K562 (cell line): Measurements from ENCODE around the gene MLYCD. TPM values are rescaled to one million over a fixed set of nuclear protein-coding genes. Genes with fewer than 3 reads are reported as not detected.

Experiments
- BCLAF1 ChIP-seq, 2 experiments: fragments of 450-650 bp in 1 of 2; IDR thresholded peaks; 2 replicates each; pipeline ENCODE4 v1.6.1; 2011 to 2017; ENCODE audit warnings: low read depth in 2 of 2, antibody characterized with exemption in 1 of 2, borderline replicate concordance in 1 of 2, low read length in 1 of 2, mild to moderate bottlenecking in 1 of 2, mixed read lengths in 1 of 2; ENCODE audit not compliant: control insufficient read depth in 1 of 2
- CCNT2 ChIP-seq: IDR thresholded peaks from 2 replicates; pipeline ENCODE4 v1.6.1; 2011; ENCODE audit warnings: borderline replicate concordance, low read depth, mild to moderate bottlenecking, moderate library complexity, mixed read lengths, low read length; ENCODE audit not compliant: insufficient read length; ENCODE audit errors: extremely low read depth
- CREM ChIP-seq: IDR thresholded peaks from 2 replicates; pipeline ENCODE4 v1.6.1; 2014; ENCODE audit warnings: antibody characterized with exemption, low read depth
- CXXC5 ChIP-seq: fragments of 250-450 bp; sonication (Bioruptor Pico); IDR thresholded peaks from 2 replicates; pipeline ENCODE4 v1.8.0; 2022; ENCODE audit warnings: inconsistent platforms, mild to moderate bottlenecking, moderate library complexity
- ETV6 ChIP-seq, 3 experiments: fragments of 150-350 bp in 1 of 3; sonication (generic) in 1 of 3; formaldehyde crosslinking in 1 of 3; IDR thresholded peaks; 2 replicates each; pipeline versions ENCODE4 v1.6.1 to v1.8.0; 2014 to 2022; ENCODE audit warnings: borderline replicate concordance in 2 of 3, low read depth in 2 of 3, antibody characterized with exemption in 1 of 3, low read length in 1 of 3, mild to moderate bottlenecking in 1 of 3, missing genetic modification reagents in 1 of 3
- MLLT1 ChIP-seq, 2 experiments: fragments of 450-650 bp; IDR thresholded peaks; 2 replicates each; pipeline ENCODE4 v1.6.1; 2016
- NFIC ChIP-seq: fragments of 450-650 bp; IDR thresholded peaks from 2 replicates; pipeline ENCODE4 v1.6.1; 2017; ENCODE audit warnings: mild to moderate bottlenecking, inconsistent platforms
- RERE ChIP-seq: sonication (generic); formaldehyde crosslinking; IDR thresholded peaks from 2 replicates; pipeline ENCODE4 v1.8.0; 2023; ENCODE audit warnings: missing genetic modification reagents, mild to moderate bottlenecking, borderline replicate concordance
- SUPT5H ChIP-seq: fragments of 450-650 bp; IDR thresholded peaks from 2 replicates; pipeline ENCODE4 v1.6.1; 2016
- VEZF1 ChIP-seq: fragments of 200-800 bp; sonication (Bioruptor generic); IDR thresholded peaks from 2 replicates; pipeline ENCODE4 v1.6.1; 2017; ENCODE audit warnings: missing genetic modification characterization, missing compliant biosample characterization
- ZBTB2 ChIP-seq: fragments of 450-650 bp; IDR thresholded peaks from 2 replicates; pipeline ENCODE4 v1.6.1; 2016; ENCODE audit warnings: antibody characterized with exemption
- polyA plus RNA-seq, 8 experiments: library from polyadenylated mRNA; depleted of rRNA in 4 of 8; stranded (reverse) in 5 of 8; unstranded in 3 of 8; fragments of >200 nt; fragmentation: Nextera tagmentation in 2 of 8; fragmentation: Illumina TruSeq in 1 of 8; extraction: Ambion mirVana in 2 of 8; extraction: Trizol in 1 of 8; gene quantifications; 2 replicates each; pipeline versions ENCODE4 v1.2.1 to v1.2.3, GENCODE V29; 2011 to 2014; ENCODE audit warnings: inconsistent platforms in 1 of 8, missing spikeins in 1 of 8
- total RNA-seq, 7 experiments: library from RNA; depleted of rRNA in 6 of 7; stranded (reverse); fragments of >200 nt in 6 of 7; fragmentation: Illumina TruSeq in 2 of 7; extraction: Trizol in 2 of 7; gene quantifications; 2 replicates each; pipeline versions ENCODE4 v1.2.1 to v1.2.3, GENCODE V29; 2011 to 2021; ENCODE audit warnings: low replicate concordance in 1 of 7

The MLYCD gene
- total and polyA plus RNA-seq, 9 of the 15 experiments (the other 6 are each of a cell fraction or from before 2014, with no cell fraction given): 0.15 to 2.0 (median 1.0) TPM

- TF ChIP-seq RERE (CRISPR knock-in tag): no peak
- 0 out of 4 replicates have a peak, but pooled peaks of 1 of the 2 experiments have one; percentile 43 for TF ChIP-seq BCLAF1 (IDR thresholded peaks at IDR 0.05; ENCODE audit: borderline replicate concordance in 1 of 2, control insufficient read depth in 1 of 2, low read depth in 2 of 2, low read length in 1 of 2)
- TF ChIP-seq ZBTB2: peak; percentile 57; the same call in 1 of the 2 replicates
- peak; percentile 44 to 49; a peak in 1 of 4 replicates for TF ChIP-seq MLLT1 (IDR thresholded peaks at IDR 0.05)
- no peak for TF ChIP-seq ETV6 (IDR thresholded peaks at IDR 0.05; ENCODE audit: borderline replicate concordance in 1 of 2, low read depth in 2 of 2, low read length in 1 of 2)
- no peak for TF ChIP-seq ETV6 (CRISPR knock-in tag; IDR thresholded peaks at IDR 0.05; ENCODE audit: borderline replicate concordance)
- TF ChIP-seq NFIC: peak; percentile 49
- TF ChIP-seq CREM: 0 out of 2 replicates have a peak, but pooled peaks have one; percentile 15
- TF ChIP-seq CXXC5: peak; percentile 52
- peak; percentile 83 for TF ChIP-seq VEZF1
- peak; percentile 35 for TF ChIP-seq CCNT2
- TF ChIP-seq SUPT5H: peak; percentile 27; the same call in 1 of the 2 replicates
Observed at GRCh38 chr16:83967838-83968305, 69.0 kb downstream of the MLYCD start, which contains the start of gene NECAB2 (continued).
